K562 (cell line): Measurements from ENCODE around the gene LRP1B. TPM values are rescaled to one million over a fixed set of nuclear protein-coding genes. Genes with fewer than 3 reads are reported as not detected.

Source experiments
- ATAC-seq: fragments of 200-7000 bp; cut with Tn5 transposase; 3 replicates; pipeline ENCODE4 v1.9.1; 2020; ENCODE audit warnings: moderate library complexity
- BruUV-seq: library from RNA; stranded (reverse); fragments of 400-500 nt; replicated peaks from 2 replicates; lab custom pipeline; 2021; lab: Mats Ljungman, UMichigan
- CTCF ChIA-PET: fragments of 300-600 bp; formaldehyde crosslinking; extraction: SDS; loops from one replicate; lab custom pipeline; 2021; ENCODE audit warnings: low intra/inter-chr PET ratio; lab: Yijun Ruan, JAX
- POLR2A ChIA-PET: fragments of 300-600, 350-650 bp; sonication (Branson Sonifier 250); formaldehyde crosslinking; extraction: SDS; loops from one replicate; lab custom pipeline; 2021; ENCODE audit warnings: antibody characterized with exemption, inconsistent platforms; lab: Yijun Ruan, JAX
- DNase-seq, 4 experiments: peaks; one replicate each; pipeline versions ENCODE4 v3.0.0 to v3.0.0-alpha.2; 2011 to 2018; ENCODE audit warnings: low spot score in 3 of 4, mixed read lengths in 3 of 4; ENCODE audit errors: extremely low read depth in 1 of 4
- FAIRE-seq: peaks from 2 replicates; lab custom pipeline; 2011; peaks lifted over from hg19 to GRCh38; lab: Jason Lieb, UNC
- H2AFZ ChIP-seq: 2 replicates; pipeline ENCODE4 v1.6.0; 2011; ENCODE audit warnings: low read depth, low read length, control low read depth, inconsistent platforms
- H3K27ac ChIP-seq: fragments of 200-600 bp; 3 replicates; pipeline ENCODE4 v1.8.0; 2011; ENCODE audit warnings: low read depth, mild to moderate bottlenecking, control low read depth, inconsistent platforms, low read length, moderate library complexity, mixed read lengths; ENCODE audit errors: extremely low read depth
- H3K27me3 ChIP-seq, 2 experiments: fragments of 300-600 bp in 1 of 2; 2 replicates in 1 of 2; 3 replicates in 1 of 2; pipeline versions ENCODE4 v1.6.0 to v1.8.0; 2011; ENCODE audit warnings: inconsistent platforms in 2 of 2, low read length in 2 of 2, mild to moderate bottlenecking in 1 of 2, mixed read lengths in 1 of 2, moderate library complexity in 1 of 2; ENCODE audit not compliant: control insufficient read depth in 2 of 2, insufficient read depth in 2 of 2
- H3K36me3 ChIP-seq: fragments of 300-600 bp; 3 replicates; pipeline ENCODE4 v1.8.0; 2011; ENCODE audit warnings: mild to moderate bottlenecking, low read length, inconsistent platforms; ENCODE audit not compliant: control insufficient read depth, insufficient read depth
- H3K4me1 ChIP-seq, 2 experiments: fragments of 200-600 bp in 1 of 2; replicated peaks in 1 of 2; 2 replicates in 1 of 2; 3 replicates in 1 of 2; pipeline versions ENCODE4 v1.5.1 to v1.8.0; 2011; ENCODE audit warnings: inconsistent platforms in 2 of 2, low read length in 2 of 2, mild to moderate bottlenecking in 1 of 2, mixed read lengths in 1 of 2, moderate library complexity in 1 of 2; ENCODE audit not compliant: control insufficient read depth in 2 of 2, insufficient read depth in 2 of 2
- H3K4me2 ChIP-seq: 2 replicates; pipeline ENCODE4 v1.6.1; 2011; ENCODE audit warnings: low read length, control low read depth, inconsistent platforms, mixed read lengths; ENCODE audit not compliant: insufficient read depth
- H3K4me3 ChIP-seq: fragments of 200-600 bp; sonication (generic), shearing (Covaris generic); 2 replicates; pipeline ENCODE4 v1.5.1; 2016; ENCODE audit warnings: control low read depth, inconsistent platforms
- H3K79me2 ChIP-seq: fragments of 200-600 bp; 3 replicates; pipeline ENCODE4 v1.8.0; 2011; ENCODE audit warnings: low read length, inconsistent platforms; ENCODE audit not compliant: control insufficient read depth, insufficient read depth
- H3K9ac ChIP-seq, 2 experiments: 2 replicates each; pipeline versions ENCODE4 v1.6.0 to v1.6.1; 2011; ENCODE audit warnings: low read depth in 2 of 2, low read length in 2 of 2, control low read depth in 1 of 2, inconsistent platforms in 1 of 2, mild to moderate bottlenecking in 1 of 2, mixed read lengths in 1 of 2; ENCODE audit not compliant: insufficient read depth in 1 of 2
- H3K9me1 ChIP-seq: one replicate; pipeline ENCODE4 v1.6.0; 2011; ENCODE audit warnings: inconsistent platforms, mild to moderate bottlenecking, low read length, moderate library complexity; ENCODE audit not compliant: control insufficient read depth, insufficient read depth
- H3K9me3 ChIP-seq: replicated peaks from 2 replicates; pipeline ENCODE4 v1.5.1; 2011; ENCODE audit warnings: low read depth, low read length, inconsistent platforms; ENCODE audit not compliant: control insufficient read depth, insufficient read depth
- H4K20me1 ChIP-seq: replicated peaks from 2 replicates; pipeline ENCODE4 v1.6.1; 2011; ENCODE audit warnings: low read length, inconsistent platforms, mixed read lengths; ENCODE audit not compliant: control insufficient read depth, insufficient read depth
- L3MBTL2 ChIP-seq: fragments of 450-650 bp; IDR thresholded peaks from 2 replicates; pipeline ENCODE4 v1.6.1; 2016; ENCODE audit warnings: mild to moderate bottlenecking, moderate library complexity
- NFATC3 ChIP-seq: fragments of 450-650 bp; IDR thresholded peaks from 2 replicates; pipeline ENCODE4 v1.6.1; 2017; ENCODE audit warnings: mild to moderate bottlenecking
- NFYB ChIP-seq: IDR thresholded peaks from 2 replicates; pipeline ENCODE4 v1.6.1; 2011; ENCODE audit warnings: mild to moderate bottlenecking, moderate library complexity; ENCODE audit not compliant: insufficient read length; ENCODE audit errors: extremely low read depth
- TOE1 ChIP-seq, 2 experiments: fragments of 450-650 bp in 1 of 2; sonication (generic) in 1 of 2; formaldehyde crosslinking in 1 of 2; IDR thresholded peaks; 2 replicates each; pipeline versions ENCODE4 v1.7.1 to v1.8.0; 2016 to 2022; ENCODE audit warnings: borderline replicate concordance in 2 of 2, mild to moderate bottlenecking in 2 of 2, antibody characterized with exemption in 1 of 2, inconsistent platforms in 1 of 2, low read depth in 1 of 2, missing genetic modification reagents in 1 of 2, moderate library complexity in 1 of 2
- WGBS: fragments of 100-300 bp; shearing (Covaris generic); methylation state at CpG from one replicate; pipeline ENCODE4 v1.1.6; 2016; ENCODE audit warnings: low coverage, mixed read lengths; ENCODE audit not compliant: insufficient coverage; ENCODE audit errors: missing lambda C conversion rate; 5-methylcytosine and 5-hydroxymethylcytosine counted together
- in situ Hi-C: fragments of 300-500 bp; cut with MboI; formaldehyde crosslinking; loops from 4 replicates; pipeline ENCODE4 v1.15.0; 2018; ENCODE audit warnings: inconsistent platforms, mixed read lengths
- intact Hi-C: fragments of 100-400 bp; cut with micrococcal nuclease; formaldehyde crosslinking; loops from 2 replicates; pipeline ENCODE4 v1.14.2; 2022
- polyA plus RNA-seq, 8 experiments: library from polyadenylated mRNA; depleted of rRNA in 4 of 8; stranded (reverse) in 5 of 8; unstranded in 3 of 8; fragments of >200 nt; fragmentation: Nextera tagmentation in 2 of 8; fragmentation: Illumina TruSeq in 1 of 8; extraction: Ambion mirVana in 2 of 8; extraction: Trizol in 1 of 8; gene quantifications; 2 replicates each; pipeline versions ENCODE4 v1.2.1 to v1.2.3, GENCODE V29; 2011 to 2014; ENCODE audit warnings: inconsistent platforms in 1 of 8, missing spikeins in 1 of 8
- total RNA-seq, 7 experiments: library from RNA; depleted of rRNA in 6 of 7; stranded (reverse); fragments of >200 nt in 6 of 7; fragmentation: Illumina TruSeq in 2 of 7; extraction: Trizol in 2 of 7; gene quantifications; 2 replicates each; pipeline versions ENCODE4 v1.2.1 to v1.2.3, GENCODE V29; 2011 to 2021; ENCODE audit warnings: low replicate concordance in 1 of 7
- TF ChIP-seq, protein P1 (sequence below), 3 experiments: fragments of 200-800 bp in 1 of 3; fragments of 250-450 bp in 1 of 3; fragments of 450-650 bp in 1 of 3; sonication (Bioruptor Pico) in 1 of 3; sonication (Bioruptor generic) in 1 of 3; formaldehyde crosslinking in 1 of 3; IDR thresholded peaks; 2 replicates each; pipeline versions ENCODE4 v1.6.1 to v1.8.0; 2016 to 2022; ENCODE audit warnings: mild to moderate bottlenecking in 2 of 3, missing genetic modification characterization in 2 of 3, missing compliant biosample characterization in 1 of 3, moderate library complexity in 1 of 3

The LRP1B gene
- total and polyA plus RNA-seq, 9 of the 15 experiments (the other 6 are each of a cell fraction or from before 2014, with no cell fraction given): not detected

GRCh38 chr2:142134911-142135310, 4.1 kb upstream of the LRP1B start (continued):
- TF ChIP-seq TOE1 (IDR thresholded peaks at IDR 0.05; ENCODE audit: borderline replicate concordance) (no peak), TOE1 (CRISPR knock-in tag; IDR thresholded peaks at IDR 0.05; ENCODE audit: borderline replicate concordance, low read depth) (no peak), NFYB (no peak)
- TF ChIP-seq, all 486 proteins: peak for 0

GRCh38 chr2:142130111-142131009, 456 bp downstream of the LRP1B start:
- WGBS: 6% methylated on average over 54 of the region's 68 CpGs
- ChIA-PET CTCF (no interaction called here), POLR2A (interaction anchor here (0.7 kb wide), 1 partner anchor 63 kb away, joined by 3 read pairs; no protein-coding TSS in a partner anchor)
- Histone ChIP-seq H2AFZ (no peak overlapping the region), H3K9me1 (no peaks in the 10 kb centered on the region), H3K4me1 (no peaks in the 10 kb centered on the region), H3K9ac (no peak overlapping the region), H3K27ac (no peak overlapping the region), H3K4me2 (no peak overlapping the region), H3K79me2 (no peaks in the 10 kb centered on the region), H3K4me3 (no peak overlapping the region), H3K36me3 (no peaks in the 10 kb centered on the region), H3K27me3 (no peaks in the 10 kb centered on the region), H3K9me3 (no peaks in the 10 kb centered on the region), H4K20me1 (no peaks in the 10 kb centered on the region)
- DNase-seq (no peak), FAIRE-seq (no peak), ATAC-seq (no peak)
- intact Hi-C loops (no loop called here), in situ Hi-C loops (no loop called here)
- BruUV-seq: no TSS peak
- TF ChIP-seq, protein P1, sequence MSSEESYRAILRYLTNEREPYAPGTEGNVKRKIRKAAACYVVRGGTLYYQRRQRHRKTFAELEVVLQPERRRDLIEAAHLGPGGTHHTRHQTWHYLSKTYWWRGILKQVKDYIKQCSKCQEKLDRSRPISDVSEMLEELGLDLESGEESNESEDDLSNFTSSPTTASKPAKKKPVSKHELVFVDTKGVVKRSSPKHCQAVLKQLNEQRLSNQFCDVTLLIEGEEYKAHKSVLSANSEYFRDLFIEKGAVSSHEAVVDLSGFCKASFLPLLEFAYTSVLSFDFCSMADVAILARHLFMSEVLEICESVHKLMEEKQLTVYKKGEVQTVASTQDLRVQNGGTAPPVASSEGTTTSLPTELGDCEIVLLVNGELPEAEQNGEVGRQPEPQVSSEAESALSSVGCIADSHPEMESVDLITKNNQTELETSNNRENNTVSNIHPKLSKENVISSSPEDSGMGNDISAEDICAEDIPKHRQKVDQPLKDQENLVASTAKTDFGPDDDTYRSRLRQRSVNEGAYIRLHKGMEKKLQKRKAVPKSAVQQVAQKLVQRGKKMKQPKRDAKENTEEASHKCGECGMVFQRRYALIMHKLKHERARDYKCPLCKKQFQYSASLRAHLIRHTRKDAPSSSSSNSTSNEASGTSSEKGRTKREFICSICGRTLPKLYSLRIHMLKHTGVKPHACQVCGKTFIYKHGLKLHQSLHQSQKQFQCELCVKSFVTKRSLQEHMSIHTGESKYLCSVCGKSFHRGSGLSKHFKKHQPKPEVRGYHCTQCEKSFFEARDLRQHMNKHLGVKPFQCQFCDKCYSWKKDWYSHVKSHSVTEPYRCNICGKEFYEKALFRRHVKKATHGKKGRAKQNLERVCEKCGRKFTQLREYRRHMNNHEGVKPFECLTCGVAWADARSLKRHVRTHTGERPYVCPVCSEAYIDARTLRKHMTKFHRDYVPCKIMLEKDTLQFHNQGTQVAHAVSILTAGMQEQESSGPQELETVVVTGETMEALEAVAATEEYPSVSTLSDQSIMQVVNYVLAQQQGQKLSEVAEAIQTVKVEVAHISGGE (CRISPR knock-in tag; IDR thresholded peaks at IDR 0.05): peak in 1 of 3 experiments; percentile 58; a peak in 1 of 6 replicates
- no peak for TF ChIP-seq L3MBTL2
- TF ChIP-seq NFATC3: peak; percentile 91
